ENCODE results near the gene MBD6.
A peak's percentile ranks its signal among the peaks of the same experiment; 100 is the strongest.

DNA sequence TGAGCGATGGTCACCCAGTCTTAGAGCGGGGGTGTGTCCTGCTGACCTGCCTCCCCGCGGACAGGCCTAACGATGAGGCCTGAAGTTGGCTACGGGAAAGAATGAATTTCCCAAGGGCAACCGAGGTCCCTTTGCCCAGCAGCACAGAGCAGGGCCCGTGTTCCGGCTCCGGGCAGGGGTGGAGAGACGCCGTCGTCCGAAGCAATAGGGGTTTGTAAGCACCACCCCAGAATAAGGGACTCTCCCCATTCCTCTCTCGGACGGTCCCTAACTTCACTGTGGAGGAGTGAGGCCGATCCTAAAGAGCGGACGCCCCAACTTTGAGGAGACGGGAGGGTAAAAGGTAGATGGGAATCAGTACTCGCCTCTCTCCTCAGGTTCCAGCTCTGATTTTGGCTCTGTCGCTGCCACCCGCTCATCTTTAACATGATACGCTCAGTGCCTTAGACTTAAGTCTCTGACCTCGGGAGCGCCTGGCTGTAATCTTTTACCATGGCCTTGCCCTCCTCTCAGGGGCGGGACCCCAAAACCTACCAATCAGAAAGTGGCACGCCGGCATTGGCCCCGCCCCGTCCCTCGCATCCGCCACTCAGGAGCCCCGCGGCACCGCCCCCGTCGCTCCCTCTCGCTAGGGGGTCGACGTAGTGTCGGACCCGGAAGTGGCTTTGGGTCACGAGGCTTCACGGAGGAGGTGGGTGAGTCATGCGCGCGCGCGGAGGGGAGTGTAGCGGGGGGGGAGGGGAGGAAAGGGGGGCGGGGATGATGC, 2.4 kb upstream of the MBD6 start, which contains the start of gene DDIT3:
- TF ChIP-seq, protein P1, sequence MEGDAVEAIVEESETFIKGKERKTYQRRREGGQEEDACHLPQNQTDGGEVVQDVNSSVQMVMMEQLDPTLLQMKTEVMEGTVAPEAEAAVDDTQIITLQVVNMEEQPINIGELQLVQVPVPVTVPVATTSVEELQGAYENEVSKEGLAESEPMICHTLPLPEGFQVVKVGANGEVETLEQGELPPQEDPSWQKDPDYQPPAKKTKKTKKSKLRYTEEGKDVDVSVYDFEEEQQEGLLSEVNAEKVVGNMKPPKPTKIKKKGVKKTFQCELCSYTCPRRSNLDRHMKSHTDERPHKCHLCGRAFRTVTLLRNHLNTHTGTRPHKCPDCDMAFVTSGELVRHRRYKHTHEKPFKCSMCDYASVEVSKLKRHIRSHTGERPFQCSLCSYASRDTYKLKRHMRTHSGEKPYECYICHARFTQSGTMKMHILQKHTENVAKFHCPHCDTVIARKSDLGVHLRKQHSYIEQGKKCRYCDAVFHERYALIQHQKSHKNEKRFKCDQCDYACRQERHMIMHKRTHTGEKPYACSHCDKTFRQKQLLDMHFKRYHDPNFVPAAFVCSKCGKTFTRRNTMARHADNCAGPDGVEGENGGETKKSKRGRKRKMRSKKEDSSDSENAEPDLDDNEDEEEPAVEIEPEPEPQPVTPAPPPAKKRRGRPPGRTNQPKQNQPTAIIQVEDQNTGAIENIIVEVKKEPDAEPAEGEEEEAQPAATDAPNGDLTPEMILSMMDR (IDR thresholded peaks at IDR 0.05), result no peak
- peak; percentile 95 to 99 for TF ChIP-seq POLR2A (IDR thresholded peaks at IDR 0.05)

All from heart left ventricle (tissue), 13 donors.